ENCODE measurements around the gene IL12A. TPM values are rescaled to one million over a fixed set of nuclear protein-coding genes. Genes with fewer than 3 reads are reported as not detected.

The IL12A gene
- total and polyA plus RNA-seq, 7 donors: 0.08 to 0.79 (median 0.31) TPM

GRCh38 chr3:159977295-159977694 lies 11.3 kb upstream of the IL12A start:
- TF ChIP-seq, protein P1, sequence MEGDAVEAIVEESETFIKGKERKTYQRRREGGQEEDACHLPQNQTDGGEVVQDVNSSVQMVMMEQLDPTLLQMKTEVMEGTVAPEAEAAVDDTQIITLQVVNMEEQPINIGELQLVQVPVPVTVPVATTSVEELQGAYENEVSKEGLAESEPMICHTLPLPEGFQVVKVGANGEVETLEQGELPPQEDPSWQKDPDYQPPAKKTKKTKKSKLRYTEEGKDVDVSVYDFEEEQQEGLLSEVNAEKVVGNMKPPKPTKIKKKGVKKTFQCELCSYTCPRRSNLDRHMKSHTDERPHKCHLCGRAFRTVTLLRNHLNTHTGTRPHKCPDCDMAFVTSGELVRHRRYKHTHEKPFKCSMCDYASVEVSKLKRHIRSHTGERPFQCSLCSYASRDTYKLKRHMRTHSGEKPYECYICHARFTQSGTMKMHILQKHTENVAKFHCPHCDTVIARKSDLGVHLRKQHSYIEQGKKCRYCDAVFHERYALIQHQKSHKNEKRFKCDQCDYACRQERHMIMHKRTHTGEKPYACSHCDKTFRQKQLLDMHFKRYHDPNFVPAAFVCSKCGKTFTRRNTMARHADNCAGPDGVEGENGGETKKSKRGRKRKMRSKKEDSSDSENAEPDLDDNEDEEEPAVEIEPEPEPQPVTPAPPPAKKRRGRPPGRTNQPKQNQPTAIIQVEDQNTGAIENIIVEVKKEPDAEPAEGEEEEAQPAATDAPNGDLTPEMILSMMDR (IDR thresholded peaks at IDR 0.05): no peak
- WGBS, 3 donors: 90 to 93% (median 92%) methylated on average over 6 of the region's 6 CpGs
- Histone ChIP-seq H3K4me1 (no peaks in the 10 kb centered on the region), H3K4me3 (no peak overlapping the region), H3K27me3 (ENCODE audit: insufficient read depth in 3 of 3, low read length in 2 of 3) (no peaks in the 10 kb centered on the region), H3K9me3 (peaks cover 2% of the 10 kb centered on the region), H3K27ac (no peak overlapping the region), H3K36me3 (ENCODE audit: insufficient read depth in 1 of 2, low read depth in 1 of 2) (no peaks in the 10 kb centered on the region)
- DNase-seq (no peak), ATAC-seq (no peak)
- intact Hi-C loops (cut with DNase I): no loop called here

- intact Hi-C loops (cut with DNase I): no loop called here
- TF ChIP-seq, protein P1 (IDR thresholded peaks at IDR 0.05): no peak
- H3K27ac ChIP-seq: no peak overlapping the region
- 32 to 47% (median 44%) methylated on average over 3 of the region's 3 CpGs for WGBS, 3 donors
- no peak overlapping the region for H3K4me3 ChIP-seq
- no peaks in the 10 kb centered on the region for H3K4me1 ChIP-seq
- H3K27me3 ChIP-seq (ENCODE audit: insufficient read depth in 3 of 3, low read length in 2 of 3): no peaks in the 10 kb centered on the region
- H3K9me3 ChIP-seq: peaks cover 2% of the 10 kb centered on the region
- DNase-seq (no peak), ATAC-seq (no peak)
- no peaks in the 10 kb centered on the region for H3K36me3 ChIP-seq (ENCODE audit: insufficient read depth in 1 of 2, low read depth in 1 of 2)
These were observed 10.3 kb upstream of the IL12A start for GRCh38 chr3:159978353-159978752.

GRCh38 chr3:159978918-159979703 lies 9.5 kb upstream of the IL12A start:
- Histone ChIP-seq H3K27ac (no peak overlapping the region), H3K4me1 (no peaks in the 10 kb centered on the region), H3K27me3 (ENCODE audit: insufficient read depth in 3 of 3, low read length in 2 of 3) (no peaks in the 10 kb centered on the region), H3K9me3 (peaks cover 2% of the 10 kb centered on the region), H3K36me3 (ENCODE audit: insufficient read depth in 1 of 2, low read depth in 1 of 2) (no peaks in the 10 kb centered on the region), H3K4me3 (no peak overlapping the region)
- 76 to 89% (median 78%) methylated on average over 1 of the region's 1 CpG for WGBS, 3 donors
- ATAC-seq: no peak
- intact Hi-C loops (cut with DNase I): no loop called here
- no peak for DNase-seq
- TF ChIP-seq, protein P1 (IDR thresholded peaks at IDR 0.05): no peak

DNA sequence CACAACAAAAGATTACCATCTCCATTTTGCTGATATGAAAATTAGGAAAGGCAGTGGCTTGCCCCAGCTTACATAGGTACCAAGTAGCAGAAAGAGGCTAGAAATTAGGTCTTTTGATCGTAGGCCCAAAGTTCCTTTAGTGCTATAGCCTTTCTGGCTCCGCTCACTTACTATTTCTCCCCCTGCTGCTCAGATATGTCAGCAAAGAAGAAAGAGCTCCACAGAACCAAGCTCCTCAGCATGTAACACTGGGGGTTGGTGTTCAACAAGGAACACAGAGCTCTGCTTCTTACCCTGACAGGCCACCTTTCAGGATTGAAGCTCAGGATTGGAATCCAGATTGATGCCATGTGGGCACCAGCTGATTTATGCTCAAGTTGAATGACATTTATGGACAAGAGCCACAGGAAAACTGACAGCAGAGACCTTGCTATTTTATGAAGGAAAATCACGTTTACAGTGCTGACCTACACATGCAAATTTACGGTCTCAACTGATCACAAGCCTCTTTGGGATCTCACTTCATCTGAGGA lies 6.1 kb upstream of the IL12A start:
- ATAC-seq: no peak
- 75 to 79% (median 76%) methylated on average over 4 of the region's 4 CpGs for WGBS, 3 donors
- intact Hi-C loops (cut with DNase I): no loop called here

More for the DNA sequence above, 6.1 kb upstream of the IL12A start:
- no peak for DNase-seq
- Histone ChIP-seq H3K9me3 (peaks cover 2% of the 10 kb centered on the region), H3K36me3 (ENCODE audit: insufficient read depth in 1 of 2, low read depth in 1 of 2) (no peaks in the 10 kb centered on the region), H3K27me3 (ENCODE audit: insufficient read depth in 3 of 3, low read length in 2 of 3) (no peaks in the 10 kb centered on the region), H3K27ac (no peak overlapping the region), H3K4me1 (no peaks in the 10 kb centered on the region), H3K4me3 (no peak overlapping the region)
- TF ChIP-seq, protein P1 (IDR thresholded peaks at IDR 0.05): no peak
